ENCODE measurements around the gene DGCR6.
"Not testable (repeated sequence)": the region's sequence is repeated elsewhere in the genome, so short reads cannot be mapped to it uniquely, and the experiment has no call there.

Gene DGCR6

DNA sequence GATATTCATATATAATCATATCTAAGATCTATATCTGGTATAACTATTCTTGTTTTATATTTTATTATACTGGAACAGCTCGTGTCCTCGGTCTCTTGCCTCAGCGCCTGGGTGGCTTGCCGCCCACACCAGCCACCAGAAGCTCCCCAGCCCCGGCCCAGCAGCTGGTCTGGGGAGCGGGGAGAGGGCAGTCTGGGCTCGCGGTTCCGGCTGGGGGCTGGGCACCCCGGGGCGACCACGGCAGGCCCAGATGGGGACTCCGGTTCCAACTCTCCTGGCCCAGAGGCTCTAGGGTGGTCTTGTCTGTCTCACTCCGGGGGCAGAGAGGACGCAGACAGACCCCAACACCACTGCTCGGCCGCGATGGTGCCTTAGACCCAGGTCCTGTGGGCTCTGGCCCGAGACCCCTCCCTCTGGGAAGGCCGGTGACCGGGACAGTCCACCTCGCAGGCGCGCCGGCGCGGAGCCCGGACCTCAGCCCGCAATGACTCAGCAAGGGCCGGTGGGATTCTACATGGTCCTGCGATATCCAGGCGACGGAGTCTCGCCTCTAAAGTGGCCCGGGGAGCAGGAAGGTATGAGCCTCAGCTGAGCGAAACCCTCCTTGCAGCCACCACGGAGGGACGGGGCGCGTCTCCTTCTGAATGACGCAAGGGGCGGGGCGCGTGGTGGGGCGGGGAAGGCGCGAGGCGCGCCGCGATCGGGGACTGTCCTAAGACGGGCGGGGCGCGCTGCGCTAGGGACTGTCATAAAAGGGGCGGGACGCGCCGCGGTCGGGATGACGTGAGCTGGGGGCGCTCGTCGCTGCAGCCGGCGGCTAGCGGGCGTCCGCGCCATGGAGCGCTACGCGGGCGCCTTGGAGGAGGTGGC lies at the start of gene DGCR6:
Gene DGCR6, plus strand, starts transcription at position 781 of the 870 bp plus-strand sequence. Its CDS starts 55 bp downstream, at position 836.
- DNase-seq, result no peak

DNA sequence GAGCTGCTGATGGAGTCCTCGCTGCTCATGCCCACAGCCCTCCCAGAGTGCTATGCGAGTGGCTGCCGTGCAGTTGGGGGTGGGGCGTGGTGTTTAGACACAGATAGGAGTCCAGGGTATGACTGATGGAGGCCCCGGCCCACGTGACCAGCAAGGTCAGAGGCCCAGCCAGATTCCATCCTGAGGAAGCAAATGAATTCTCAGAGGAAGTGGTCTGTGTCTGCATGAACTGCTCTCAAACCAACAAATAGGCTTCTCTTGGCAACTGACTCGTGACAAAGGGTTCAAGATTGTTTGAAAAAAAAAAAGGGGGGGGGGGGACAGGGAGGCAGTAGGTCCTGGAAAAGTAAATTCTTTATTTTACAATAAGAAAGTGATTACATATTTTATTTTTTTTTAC lies 46.8 kb upstream of the DGCR6 start:
- not testable (repeated sequence) for DNase-seq

DNA sequence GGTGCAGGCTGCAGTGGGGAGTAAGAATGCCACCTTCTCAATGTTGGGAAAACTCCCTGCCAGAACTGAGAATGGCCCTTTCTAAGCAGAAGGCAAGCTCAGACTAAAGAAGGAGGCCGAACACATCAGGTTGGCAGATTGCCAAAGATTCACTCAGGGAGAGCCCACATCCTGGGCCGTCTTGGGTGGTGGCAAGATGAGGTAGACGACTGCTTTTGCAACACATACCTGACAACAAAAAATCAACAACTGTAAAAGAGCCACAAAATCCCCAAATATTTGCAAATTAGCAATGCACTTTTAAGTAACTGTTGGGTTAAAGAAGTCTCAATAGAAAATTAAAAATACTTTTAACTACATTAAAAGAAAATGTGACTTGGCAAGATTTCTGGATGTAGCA lies 24.9 kb upstream of the DGCR6 start:
- peak; percentile 65 for DNase-seq

DNA sequence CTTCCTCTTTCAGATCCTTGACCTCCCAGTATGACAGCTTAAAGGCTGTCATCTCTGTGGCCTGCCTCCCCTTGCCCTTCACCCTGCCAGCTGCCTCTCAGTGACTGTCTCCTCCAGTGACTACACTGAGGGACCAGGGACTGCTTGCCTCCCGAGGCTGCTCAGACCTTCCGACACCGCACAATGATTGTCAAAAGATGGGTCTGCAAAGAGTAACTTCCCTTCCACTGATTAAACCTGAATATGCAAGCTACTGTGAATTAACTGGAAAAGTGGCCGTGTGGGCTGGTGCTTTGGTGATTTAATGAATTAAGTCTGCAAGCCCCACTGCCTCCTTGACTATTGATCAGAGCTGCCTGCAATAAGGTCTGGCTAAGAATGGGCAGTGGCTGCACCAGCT lies 21.7 kb upstream of the DGCR6 start:
- not testable (repeated sequence) for DNase-seq

DNA sequence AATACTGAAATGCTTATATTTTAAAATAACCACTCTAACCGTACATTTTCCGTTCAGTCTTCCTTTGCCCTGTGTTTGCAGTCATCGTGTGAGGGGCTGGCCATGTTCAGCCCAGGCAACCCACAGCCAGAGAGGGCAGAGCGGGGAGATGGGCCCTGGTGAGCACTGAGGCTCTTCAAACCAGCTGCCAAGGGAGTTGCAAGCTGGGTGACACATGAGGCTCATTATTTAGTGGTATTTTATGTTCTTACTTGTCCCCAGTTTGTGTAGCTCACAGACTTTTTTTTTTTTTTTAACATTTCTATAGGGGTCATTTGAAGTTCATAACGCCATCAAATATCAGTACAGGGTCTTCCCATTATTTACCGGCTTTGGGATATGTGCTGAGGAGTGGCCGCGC lies 18.0 kb upstream of the DGCR6 start:
- DNase-seq, result no peak

DNA sequence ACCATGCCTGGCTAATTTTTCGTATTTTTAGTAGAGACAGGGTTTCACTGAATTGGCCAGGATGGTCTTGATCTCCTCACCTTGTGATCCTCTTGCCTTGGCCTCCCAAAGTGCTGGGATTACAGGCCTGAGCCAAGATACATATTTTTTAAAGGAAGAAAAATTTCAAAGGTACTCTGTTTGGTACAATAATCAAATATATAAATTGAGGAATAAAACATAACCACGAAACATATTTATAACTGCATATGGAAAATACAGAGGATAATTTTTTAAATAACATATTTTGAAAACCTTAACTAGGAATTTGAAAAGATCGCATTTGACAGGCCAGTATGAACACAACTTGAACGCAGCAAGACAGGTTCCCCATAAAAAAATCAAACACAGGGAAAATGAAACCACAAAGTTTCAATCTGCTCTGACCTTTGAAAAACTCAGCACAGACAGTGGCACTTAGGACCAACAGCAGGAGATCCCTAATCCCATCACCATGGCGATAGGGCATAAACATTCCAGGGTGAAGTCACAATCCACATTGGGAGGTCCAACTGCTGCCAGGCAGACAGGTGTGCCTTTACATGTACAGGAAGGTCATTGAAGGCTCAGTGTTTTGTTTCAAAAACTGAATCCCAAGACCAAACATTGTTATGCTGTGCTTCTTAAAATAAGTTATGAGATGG lies 15.5 kb upstream of the DGCR6 start:
- DNase-seq, result not testable (repeated sequence)

DNA sequence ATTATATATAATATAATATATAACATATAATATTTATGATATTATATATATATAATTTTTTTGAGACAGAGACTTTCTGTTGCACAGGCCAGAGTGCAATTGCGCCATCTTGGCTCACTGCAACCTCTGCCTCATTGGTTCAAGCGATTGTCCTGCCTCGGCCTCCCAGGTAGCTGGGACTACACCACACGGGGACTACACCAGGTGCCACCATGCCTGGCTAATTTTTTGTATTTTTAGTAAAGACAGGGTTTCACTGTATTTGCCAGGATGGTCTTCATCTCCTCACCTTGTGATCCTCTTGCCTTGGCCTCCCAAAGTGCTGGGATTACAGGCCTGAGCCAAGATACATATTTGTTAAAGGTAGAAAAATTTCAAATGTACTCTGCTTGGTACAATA lies 12.3 kb upstream of the DGCR6 start:
- DNase-seq, result not testable (repeated sequence)

DNA sequence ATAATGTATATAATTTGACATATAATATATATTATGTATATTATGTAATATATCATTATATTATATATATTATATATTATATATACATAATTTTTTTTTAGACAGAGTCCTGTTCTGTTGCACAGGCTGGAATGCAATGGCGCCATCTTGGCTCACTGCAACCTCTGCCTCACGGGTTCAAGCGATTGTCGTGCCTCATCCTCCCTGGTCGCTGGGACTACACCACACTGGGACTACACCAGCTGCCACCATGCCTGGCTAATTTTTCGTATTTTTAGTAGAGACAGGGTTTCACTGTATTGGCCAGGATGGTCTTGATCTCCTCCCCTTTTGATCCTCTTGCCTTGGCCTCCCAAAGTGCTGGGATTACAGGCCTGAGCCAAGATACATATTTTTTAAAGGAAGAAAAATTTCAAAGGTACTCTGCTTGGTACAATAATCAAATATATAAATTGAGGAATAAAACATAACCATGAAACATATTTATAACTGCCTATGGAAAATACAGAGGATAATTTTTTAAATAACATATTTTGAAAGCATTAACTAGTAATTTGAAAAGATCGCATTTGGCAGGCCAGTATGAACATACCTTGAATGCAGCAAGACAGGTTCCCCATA lies 10.0 kb upstream of the DGCR6 start:
- DNase-seq, result peak; percentile 28

DNA sequence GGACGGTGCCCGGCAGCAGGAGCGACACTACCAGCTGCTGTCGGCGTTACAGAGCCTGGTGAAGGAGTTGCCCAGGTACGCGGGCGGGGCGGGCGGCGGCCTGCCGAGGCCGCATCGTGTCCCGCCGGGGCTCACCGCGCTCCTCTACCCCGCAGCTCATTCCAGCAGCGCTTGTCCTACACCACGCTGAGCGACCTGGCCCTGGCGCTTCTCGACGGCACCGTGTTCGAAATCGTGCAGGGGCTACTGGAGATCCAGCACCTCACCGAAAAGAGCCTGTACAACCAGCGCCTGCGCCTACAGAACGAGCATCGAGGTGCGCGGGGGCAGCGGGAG lies 258 bp downstream of the DGCR6 start:
- not testable (repeated sequence) for DNase-seq

DNA sequence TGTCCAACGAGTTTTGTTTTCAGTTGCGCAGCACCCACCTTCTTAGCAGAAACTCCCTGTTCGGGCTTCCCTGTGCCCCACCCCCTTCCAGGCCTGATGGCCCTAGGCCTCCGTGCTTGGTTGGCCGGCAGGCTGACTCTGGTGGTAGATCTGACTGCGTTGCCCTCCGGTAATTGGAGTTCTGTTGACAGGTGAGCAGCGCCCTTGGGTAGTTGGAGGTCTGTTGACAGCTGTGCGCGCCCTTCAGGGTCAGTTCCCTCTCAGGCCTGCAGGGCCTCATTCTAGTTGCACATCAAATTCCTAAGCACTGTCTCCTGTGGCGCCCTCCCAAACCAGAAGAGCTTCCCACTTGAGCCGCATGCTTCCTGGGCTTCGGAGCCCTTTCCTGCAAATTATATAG lies 776 bp downstream of the DGCR6 start:
- no peak for DNase-seq

DNA sequence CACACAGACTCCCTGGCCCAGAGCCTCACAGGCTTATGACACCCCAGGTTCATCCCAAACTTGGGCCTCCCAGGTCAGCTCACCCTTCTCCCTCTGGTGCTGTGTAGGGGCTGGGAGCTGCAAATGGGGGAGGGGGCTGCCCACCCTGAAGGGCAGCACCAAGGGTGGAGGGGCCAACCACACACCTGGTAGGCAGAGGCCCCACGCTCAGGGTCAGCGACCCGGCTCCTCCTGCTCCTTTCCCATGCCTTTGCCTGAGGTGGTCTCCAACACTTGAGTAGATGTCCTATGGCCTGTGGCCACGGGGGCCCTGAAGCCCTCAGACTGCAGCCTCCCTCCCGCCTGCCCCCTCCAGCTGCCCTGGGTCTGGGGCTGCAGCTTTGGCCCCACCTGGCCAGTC lies 3.4 kb downstream of the DGCR6 start:
- no peak for DNase-seq

DNA sequence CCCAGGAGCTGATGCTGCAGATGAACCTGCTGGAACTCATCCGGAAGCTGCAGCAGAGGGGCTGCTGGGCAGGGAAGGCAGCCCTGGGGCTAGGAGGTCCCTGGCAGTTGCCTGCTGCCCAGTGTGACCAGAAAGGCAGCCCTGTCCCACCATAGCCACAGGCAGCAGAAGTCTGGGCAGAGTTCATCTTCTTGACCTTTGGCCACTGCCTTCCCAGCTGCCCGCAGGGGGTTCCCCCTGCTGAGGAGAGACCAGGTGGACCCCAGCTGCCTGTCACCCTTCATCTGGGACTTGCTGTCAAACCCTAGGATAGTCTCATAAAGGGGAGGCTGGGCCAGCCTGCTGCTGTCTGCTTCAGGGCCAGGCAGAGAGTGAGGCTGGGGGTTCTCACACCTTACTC lies 5.4 kb downstream of the DGCR6 start:
- DNase-seq, result not testable (repeated sequence)

DNA sequence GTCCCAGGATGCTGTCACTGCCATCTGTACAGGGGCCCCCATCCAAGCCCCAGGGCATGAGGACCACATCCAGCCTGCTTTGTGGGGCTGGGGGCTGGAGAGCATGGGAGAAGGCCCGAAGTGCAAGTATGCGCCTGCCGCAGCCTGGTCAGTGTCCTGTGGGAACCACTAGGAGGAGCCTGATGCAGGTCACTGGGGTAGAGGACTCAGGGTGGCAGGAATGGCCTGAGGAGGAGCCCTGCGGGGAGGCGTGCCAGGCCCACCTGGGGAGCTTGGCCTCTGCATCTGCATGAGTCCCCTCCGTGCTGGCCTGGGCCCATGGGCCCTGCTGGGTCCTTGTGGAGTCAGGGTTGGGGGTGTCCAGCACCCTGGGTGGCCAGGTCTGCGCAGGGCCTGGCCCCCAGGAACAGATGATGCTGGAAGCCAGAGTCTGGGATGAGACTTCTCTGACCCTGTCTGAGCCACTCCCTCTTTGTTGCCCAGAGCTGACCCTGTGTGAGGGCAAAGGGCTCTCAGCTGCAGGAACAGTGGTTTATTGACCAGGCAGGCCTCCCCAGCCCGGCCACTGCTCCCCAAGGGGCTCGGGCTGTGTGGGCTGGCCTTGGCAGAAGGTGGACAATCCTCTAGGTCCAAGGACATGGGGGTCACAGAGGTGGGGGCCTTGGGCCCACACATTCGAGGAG lies 6.3 kb downstream of the DGCR6 start:
- DNase-seq, result not testable (repeated sequence)

DNA sequence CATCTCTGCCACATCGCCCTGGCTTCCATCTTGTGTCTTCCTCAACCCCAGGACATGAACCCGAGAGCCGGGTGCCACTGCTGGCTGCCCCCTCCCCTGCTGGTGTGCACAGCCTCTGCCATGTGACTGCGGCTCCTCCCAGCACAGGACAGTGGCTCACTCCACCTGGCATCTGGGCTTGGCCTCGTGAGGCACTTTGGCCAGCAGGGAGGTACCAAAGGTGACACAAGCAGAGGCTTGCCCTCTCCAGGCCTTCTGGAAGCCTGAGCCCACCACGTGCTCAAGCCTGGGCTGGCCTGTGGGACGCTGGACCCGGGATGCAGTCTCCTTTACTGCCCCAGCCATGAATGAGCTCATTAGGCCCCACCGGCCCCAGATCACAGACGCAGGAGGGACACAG lies 8.4 kb downstream of the DGCR6 start:
- DNase-seq, result not testable (repeated sequence)

DNA sequence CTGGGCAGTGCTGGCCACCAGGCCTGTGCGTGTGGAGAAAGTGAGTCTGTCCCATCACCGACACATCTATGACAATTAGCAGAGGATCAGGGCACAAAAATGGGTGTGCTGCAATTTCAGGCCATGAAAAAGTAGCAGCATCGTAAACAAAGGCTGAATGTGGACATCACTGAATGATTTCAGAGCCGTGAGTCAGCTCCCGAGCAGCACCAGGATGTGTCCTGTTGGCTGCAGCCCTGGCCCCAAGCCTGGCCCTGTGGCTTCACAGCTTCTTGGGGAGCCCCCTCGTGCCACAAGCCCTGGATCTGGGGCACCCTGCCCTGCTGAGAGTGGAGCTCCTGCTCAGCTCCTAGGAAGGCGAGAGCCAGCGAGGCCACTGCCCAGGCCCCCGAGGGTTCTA lies 9.4 kb downstream of the DGCR6 start:
- DNase-seq, result not testable (repeated sequence)

DNA sequence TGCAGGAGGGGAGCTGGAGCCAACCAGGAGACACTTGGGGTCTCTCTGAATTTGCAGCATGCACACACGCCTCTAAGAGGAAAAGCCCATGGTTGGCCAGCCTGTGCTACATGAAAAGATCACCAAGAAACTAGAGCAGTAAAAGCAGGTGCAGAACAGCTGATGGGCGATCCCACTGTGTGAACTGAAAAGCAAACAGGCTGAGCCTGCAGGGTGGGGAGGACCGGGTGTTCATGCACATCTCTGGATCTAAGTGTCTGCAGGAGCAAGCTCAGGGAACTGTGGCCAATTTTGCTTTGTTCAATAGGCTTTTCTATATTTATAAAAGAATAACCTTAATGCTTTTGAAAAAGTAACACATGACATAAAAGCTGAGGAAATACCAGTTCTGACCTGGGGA lies 11.7 kb downstream of the DGCR6 start:
- not testable (repeated sequence) for DNase-seq

DNA sequence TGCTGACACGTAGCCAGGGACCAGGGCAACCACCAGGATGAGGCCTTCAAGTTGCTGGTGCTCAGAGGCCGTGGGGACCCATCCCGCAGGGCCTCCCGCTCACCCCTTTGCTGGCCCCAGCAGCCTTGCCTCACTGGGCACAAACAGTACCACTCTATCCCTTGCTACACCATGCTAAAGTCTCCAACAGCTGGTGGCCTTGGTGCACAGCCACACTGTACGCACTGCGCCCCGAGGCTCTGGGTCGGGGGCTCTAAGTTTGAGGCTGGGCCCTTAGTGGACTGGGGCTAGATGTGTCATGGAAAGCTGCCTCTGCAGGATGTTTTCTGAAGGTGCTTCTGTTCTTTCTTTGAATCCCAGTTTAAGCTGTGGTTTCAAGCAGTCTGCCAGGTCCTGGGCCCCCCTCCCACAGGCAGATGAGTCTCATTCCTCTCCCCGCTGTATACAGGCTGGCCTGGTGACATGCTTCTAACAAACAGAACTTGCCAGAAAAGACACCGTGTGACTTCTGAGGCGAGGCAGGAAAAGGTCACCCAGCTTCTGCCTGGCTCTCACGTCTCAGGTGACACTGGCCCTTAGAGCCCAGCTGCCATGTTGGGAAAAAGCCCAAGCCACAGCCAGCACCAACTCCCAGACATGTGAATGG lies 14.3 kb downstream of the DGCR6 start:
- DNase-seq, result not testable (repeated sequence)

DNA sequence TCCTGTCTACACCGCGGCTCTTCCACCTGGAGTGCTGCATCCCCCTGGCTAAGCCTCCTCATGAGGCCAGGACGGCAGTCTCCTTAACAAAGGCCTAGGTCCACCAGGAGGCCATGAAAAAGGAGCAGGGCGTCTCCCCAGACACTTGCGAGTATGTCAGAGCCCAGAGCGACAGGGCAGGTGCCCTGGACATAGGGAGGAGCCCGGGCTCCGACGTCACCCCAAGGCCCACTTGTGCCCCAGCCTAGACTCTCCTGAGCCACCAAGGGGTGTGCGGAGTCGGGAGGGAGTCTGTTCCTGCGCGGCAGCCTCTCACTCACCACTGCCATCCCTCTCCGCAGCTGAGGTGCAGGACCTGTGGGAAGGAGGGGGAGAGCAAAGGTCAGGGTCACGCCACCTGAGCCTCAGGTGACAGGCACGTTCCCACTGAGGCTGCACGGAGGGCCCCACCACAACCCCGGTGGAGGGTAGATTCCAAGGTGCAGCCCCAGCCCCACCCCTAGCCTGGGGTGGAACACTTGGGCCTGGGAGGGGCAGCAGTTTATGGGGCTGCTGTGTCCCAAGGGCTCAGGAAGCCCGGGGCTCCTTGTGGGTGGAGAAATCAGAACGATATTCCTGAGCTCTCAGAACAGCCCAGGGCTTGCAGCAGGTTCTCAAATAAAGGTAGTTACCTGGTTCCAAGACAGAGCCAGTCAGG lies 19.4 kb downstream of the DGCR6 start:
- DNase-seq, result no peak

DNA sequence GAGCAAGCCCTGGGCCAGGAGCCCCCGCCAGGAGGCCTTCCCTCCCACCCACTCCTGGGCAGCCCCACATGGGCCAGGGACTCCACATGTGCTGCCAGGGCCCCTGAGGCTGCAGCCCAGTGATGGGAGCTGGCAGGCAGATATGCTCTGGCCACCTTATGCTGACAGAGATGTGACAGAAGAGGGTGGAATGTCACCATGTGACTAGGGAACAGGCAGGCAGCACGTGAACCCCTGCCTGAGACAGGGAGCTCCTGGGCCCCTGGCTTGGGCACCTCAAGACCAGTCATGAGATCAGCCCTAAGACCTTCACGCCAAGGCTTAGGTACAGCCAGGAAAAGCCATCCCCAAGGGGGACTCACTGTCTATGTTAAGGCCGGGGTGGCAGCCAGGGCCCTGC lies 20.9 kb downstream of the DGCR6 start:
- no peak for DNase-seq

DNA sequence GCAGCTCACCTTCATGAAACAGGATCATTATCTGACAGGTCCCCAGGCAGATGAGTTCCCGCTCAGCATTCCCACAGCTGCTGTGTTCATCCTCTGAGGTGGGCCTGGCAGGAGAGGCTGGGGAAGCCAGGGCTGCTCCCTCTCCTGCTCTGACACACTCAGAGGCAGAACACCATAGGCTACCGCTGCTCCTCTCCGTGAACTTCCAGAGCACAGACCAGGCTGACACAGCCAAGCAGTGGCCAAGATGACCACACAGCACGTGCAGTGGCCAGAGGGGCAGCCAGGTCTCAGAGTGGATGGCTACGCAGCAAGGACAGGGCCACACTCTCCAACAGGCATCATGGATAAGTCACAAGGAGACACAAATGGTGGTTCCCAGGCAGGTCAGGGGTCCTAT lies 21.5 kb downstream of the DGCR6 start:
- DNase-seq, result no peak

DNA sequence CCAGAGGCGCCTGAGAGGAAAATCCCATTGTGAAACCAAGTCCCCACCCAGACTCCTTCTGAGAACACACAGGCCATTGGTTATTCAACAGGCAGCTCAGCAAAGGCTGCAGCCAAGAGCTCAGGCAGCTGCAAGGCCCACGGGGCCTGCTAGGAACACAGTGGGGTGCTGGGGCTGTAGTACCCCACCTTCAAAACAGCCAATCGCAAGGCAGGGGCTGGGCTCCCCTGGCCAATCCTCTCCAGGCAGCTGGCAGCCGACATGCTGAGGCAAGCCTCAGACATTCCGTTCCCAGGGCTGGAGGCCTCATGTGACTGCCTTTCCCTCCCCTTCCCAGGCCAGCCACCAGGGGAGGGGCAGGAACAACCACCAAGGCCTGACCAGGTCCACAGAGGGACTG lies 23.3 kb downstream of the DGCR6 start:
- DNase-seq, result no peak

Measured in stimulated activated CD8-positive, alpha-beta memory T cell treated with anti-CD3 and anti-CD28 coated beads, Interleukin-4, amount 100 ng/mL, for 48 hours (primary cell).